CD8-positive, alpha-beta memory T cell (primary cell): ENCODE data around the gene HNRNPA2B1. TPM values are rescaled to one million over a fixed set of nuclear protein-coding genes. Genes with fewer than 3 reads are reported as not detected.
A peak's percentile ranks its signal among the peaks of the same experiment; 100 is the strongest.

Source experiments
- CTCF ChIA-PET: fragments of 350-600 bp; sonication (Branson Sonifier 250); formaldehyde crosslinking; loops from one replicate; lab custom pipeline; 2021; ENCODE audit warnings: antibody characterized with exemption; lab: Charles Lee
- POLR2A ChIA-PET: fragments of 350-600 bp; sonication (Branson Sonifier 250); formaldehyde crosslinking; loops from one replicate; lab custom pipeline; 2021; ENCODE audit warnings: antibody characterized with exemption; lab: Charles Lee
- DNase-seq, 5 donors: peaks; one replicate each; pipeline versions ENCODE4 v3.0.0 to v3.0.0-alpha.2; 2020 to 2022; ENCODE audit warnings: mixed read lengths in 1 of 5
- H3K27ac ChIP-seq: one replicate; pipeline ENCODE4 v1.7.0; 2013; ENCODE audit warnings: low read depth, mild to moderate bottlenecking, low read length, moderate library complexity
- H3K27me3 ChIP-seq: 2 replicates; pipeline ENCODE4 v1.7.0; 2013; ENCODE audit warnings: low read length, mild to moderate bottlenecking; ENCODE audit not compliant: insufficient read depth, poor library complexity, severe bottlenecking
- H3K36me3 ChIP-seq: 2 replicates; pipeline ENCODE4 v1.7.0; 2013; ENCODE audit warnings: mild to moderate bottlenecking, low read length, moderate library complexity; ENCODE audit not compliant: insufficient read depth
- H3K4me1 ChIP-seq: 2 replicates; pipeline ENCODE4 v1.7.0; 2013; ENCODE audit warnings: mild to moderate bottlenecking, low read length, moderate library complexity; ENCODE audit not compliant: insufficient read depth
- H3K4me3 ChIP-seq: 2 replicates; pipeline ENCODE4 v1.7.0; 2013; ENCODE audit warnings: mild to moderate bottlenecking, low read length
- H3K9me3 ChIP-seq: 2 replicates; pipeline ENCODE4 v1.7.0; 2013; ENCODE audit warnings: mild to moderate bottlenecking, low read length
- H3K27ac Mint-ChIP-seq, 8 donors: one replicate each; pipeline ENCODE4 v1.8.0; 2020 to 2021; ENCODE audit warnings: mixed read lengths in 8 of 8, mild to moderate bottlenecking in 6 of 8, inconsistent platforms in 3 of 8, moderate library complexity in 3 of 8
- H3K27me3 Mint-ChIP-seq, 2 donors: one replicate each; pipeline ENCODE4 v1.8.0; 2020 to 2021; ENCODE audit warnings: mixed read lengths in 2 of 2, mild to moderate bottlenecking in 1 of 2, moderate library complexity in 1 of 2
- H3K36me3 Mint-ChIP-seq, 3 donors: one replicate each; pipeline ENCODE4 v1.8.0; 2020 to 2021; ENCODE audit warnings: mixed read lengths in 3 of 3, inconsistent platforms in 1 of 3, mild to moderate bottlenecking in 1 of 3
- H3K4me1 Mint-ChIP-seq, 3 donors: one replicate each; pipeline ENCODE4 v1.8.0; 2020 to 2021; ENCODE audit warnings: mixed read lengths in 3 of 3, inconsistent platforms in 1 of 3, mild to moderate bottlenecking in 1 of 3
- H3K4me3 Mint-ChIP-seq, 7 donors: one replicate each; pipeline ENCODE4 v1.8.0; 2020 to 2021; ENCODE audit warnings: mixed read lengths in 7 of 7, mild to moderate bottlenecking in 6 of 7, moderate library complexity in 4 of 7, inconsistent platforms in 2 of 7
- H3K9me3 Mint-ChIP-seq, 5 donors: one replicate each; pipeline ENCODE4 v1.8.0; 2020 to 2022; ENCODE audit warnings: mixed read lengths in 5 of 5, mild to moderate bottlenecking in 3 of 5, moderate library complexity in 2 of 5, inconsistent platforms in 1 of 5
- polyA plus RNA-seq: library from polyadenylated mRNA; unstranded; fragments of 300-500 nt; fragmentation: Illumina TruSeq; gene quantifications from one replicate; pipeline ENCODE4 v1.2.3, GENCODE V29; 2021
- total RNA-seq, 2 experiments: library from RNA; stranded (reverse); gene quantifications; one replicate each; pipeline ENCODE4 v1.2.3, GENCODE V29; 2021

Gene HNRNPA2B1
- total and polyA plus RNA-seq, 3 experiments from 2014 or later: 742 to 966 (median 950) TPM

- no peak overlapping the region for H3K4me3 ChIP-seq
- no peaks in the 10 kb centered on the region for H3K27me3 ChIP-seq
- CTCF ChIA-PET: no interaction called here
- H3K9me3 ChIP-seq: no peaks in the 10 kb centered on the region
- DNase-seq: no peak
- Mint-ChIP-seq H3K36me3 (no peaks in the 10 kb centered on the region), H3K4me3 (no peak overlapping the region), H3K27me3 (peaks cover 2 to 15% of the 10 kb centered on the region in 2 donors), H3K4me1 (no peaks in the 10 kb centered on the region), H3K9me3 (no peaks in the 10 kb centered on the region), H3K27ac (no peak overlapping the region)
- no peaks in the 10 kb centered on the region for H3K4me1 ChIP-seq
- H3K36me3 ChIP-seq: no peaks in the 10 kb centered on the region
- POLR2A ChIA-PET: no interaction called here
- H3K27ac ChIP-seq: no peak overlapping the region
Observed at GRCh38 chr7:26224359-26224758, 23.8 kb upstream of the HNRNPA2B1 start.

DNA sequence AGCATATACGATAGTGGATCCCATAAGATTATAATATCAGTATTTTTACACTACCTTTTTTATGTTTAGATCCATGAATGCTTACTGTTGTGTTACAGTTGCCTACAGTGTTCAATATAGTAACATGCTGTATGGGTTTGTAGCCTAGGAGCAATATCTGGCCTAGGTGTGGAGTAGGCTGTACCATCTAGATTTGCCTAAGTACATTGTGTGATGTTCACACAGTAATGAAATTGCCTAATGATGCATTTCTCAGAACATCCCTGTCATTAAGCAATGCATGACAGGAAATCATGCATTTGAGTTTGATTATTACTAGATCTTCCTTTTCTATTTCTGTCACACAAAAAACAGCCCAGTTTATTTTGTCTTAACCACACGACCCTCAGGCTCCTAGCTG, 15.5 kb upstream of the HNRNPA2B1 start:
- H3K36me3 Mint-ChIP-seq: peaks cover 0 to 28% (median 10%) of the 10 kb centered on the region in 3 donors
- ChIA-PET POLR2A (interaction anchor here (1.1 kb wide), 1 partner anchor 55 kb away, joined by 3 read pairs; no protein-coding TSS in a partner anchor), CTCF (interaction anchor here (1.7 kb wide), 1 partner anchor 18 kb away, joined by 5 read pairs; no protein-coding TSS in a partner anchor)
- no peaks in the 10 kb centered on the region for H3K4me1 ChIP-seq
- no peaks in the 10 kb centered on the region for H3K9me3 Mint-ChIP-seq
- DNase-seq: no peak
- peaks cover 0 to 4% of the 10 kb centered on the region in 2 donors for H3K27me3 Mint-ChIP-seq
- H3K4me1 Mint-ChIP-seq: peaks cover 0 to 19% (median 11%) of the 10 kb centered on the region in 3 donors
- no peaks in the 10 kb centered on the region for H3K9me3 ChIP-seq
- peaks cover 15% of the 10 kb centered on the region for H3K36me3 ChIP-seq
- H3K4me3 ChIP-seq: no peak overlapping the region
- no peak overlapping the region for H3K27ac Mint-ChIP-seq
- H3K27ac ChIP-seq: no peak overlapping the region
- H3K4me3 Mint-ChIP-seq: no peak overlapping the region
- no peaks in the 10 kb centered on the region for H3K27me3 ChIP-seq

DNA sequence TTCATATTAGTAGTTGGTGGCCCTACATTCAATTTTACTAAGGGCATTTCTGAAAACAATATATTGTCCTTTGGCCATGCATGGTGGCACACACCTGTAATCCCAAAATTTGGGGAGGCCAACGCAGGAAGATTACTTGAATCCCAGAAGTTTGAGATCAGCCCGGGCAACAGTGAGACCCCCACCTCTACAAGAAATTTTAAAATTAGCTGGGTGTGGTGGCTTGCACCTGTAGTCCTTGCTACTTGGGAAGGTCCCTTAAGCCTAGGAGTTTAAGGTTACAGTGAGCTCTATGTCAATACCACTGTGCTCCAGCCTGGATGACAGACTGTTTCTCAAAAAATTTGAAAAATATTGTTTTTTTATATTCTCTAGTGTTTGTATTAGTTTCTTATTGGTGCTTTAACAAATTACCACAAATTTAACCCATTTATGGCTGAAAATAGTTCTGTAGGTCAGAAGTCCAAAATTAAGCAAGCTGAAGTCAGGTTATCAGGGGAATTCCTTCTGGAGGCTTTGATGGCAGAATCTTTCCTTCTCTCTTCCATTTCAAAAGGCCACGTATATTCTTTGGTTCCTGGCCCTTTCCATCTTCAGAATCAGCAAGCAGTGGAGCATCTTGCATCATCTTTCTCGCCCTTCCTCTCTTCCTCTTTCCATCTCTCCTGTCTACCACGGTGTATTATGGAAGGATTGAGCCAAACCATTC, 13.4 kb upstream of the HNRNPA2B1 start:
- Histone ChIP-seq H3K4me3 (no peak overlapping the region), H3K4me1 (peaks cover 6% of the 10 kb centered on the region), H3K36me3 (peaks cover 34% of the 10 kb centered on the region), H3K9me3 (no peaks in the 10 kb centered on the region), H3K27me3 (no peaks in the 10 kb centered on the region), H3K27ac (no peak overlapping the region)
- Mint-ChIP-seq H3K4me3 (no peak overlapping the region), H3K27ac (peak overlapping the region in 3 of 8 donors; percentile 2 to 85 (median 47)), H3K9me3 (no peaks in the 10 kb centered on the region), H3K27me3 (no peaks in the 10 kb centered on the region), H3K4me1 (peaks cover 6 to 31% (median 17%) of the 10 kb centered on the region in 3 donors), H3K36me3 (peaks cover 0 to 49% (median 15%) of the 10 kb centered on the region in 3 donors)
- ChIA-PET CTCF (interaction anchor here (1.5 kb wide), 1 partner anchor 26 kb away, joined by 3 read pairs; no protein-coding TSS in a partner anchor), POLR2A (interaction anchor here (1.0 to 1.2 kb wide), 2 partner anchors 12 to 14 kb away, joined by 4 read pairs; partner anchors contain the start of gene CBX3)
- DNase-seq: no peak

- ChIA-PET CTCF (interaction anchor here (0.5 to 1.5 kb wide), 3 partner anchors 10 to 150 kb away, joined by 3 read pairs; no protein-coding TSS in a partner anchor), POLR2A (interaction anchor here (1.0 to 1.2 kb wide), 2 partner anchors 11 to 13 kb away, joined by 4 read pairs; partner anchors contain the start of gene CBX3)
- H3K4me1 Mint-ChIP-seq: peaks cover 6 to 31% (median 17%) of the 10 kb centered on the region in 3 donors
- no peak for DNase-seq
- H3K36me3 Mint-ChIP-seq: peaks cover 0 to 54% (median 15%) of the 10 kb centered on the region in 3 donors
- Histone ChIP-seq H3K27me3 (no peaks in the 10 kb centered on the region), H3K4me1 (peaks cover 6% of the 10 kb centered on the region), H3K4me3 (no peak overlapping the region), H3K27ac (no peak overlapping the region), H3K36me3 (peaks cover 34% of the 10 kb centered on the region), H3K9me3 (no peaks in the 10 kb centered on the region)
- H3K9me3 Mint-ChIP-seq: no peaks in the 10 kb centered on the region
- no peaks in the 10 kb centered on the region for H3K27me3 Mint-ChIP-seq
- H3K27ac Mint-ChIP-seq: peak overlapping the region in 2 of 8 donors; percentile 29 to 41
- no peak overlapping the region for H3K4me3 Mint-ChIP-seq
Observed at GRCh38 chr7:26212921-26213718, 12.6 kb upstream of the HNRNPA2B1 start.

GRCh38 chr7:26208040-26208439, 7.5 kb upstream of the HNRNPA2B1 start:
- Histone ChIP-seq H3K36me3 (peaks cover 40% of the 10 kb centered on the region), H3K27me3 (no peaks in the 10 kb centered on the region), H3K27ac (no peak overlapping the region), H3K9me3 (no peaks in the 10 kb centered on the region), H3K4me3 (no peak overlapping the region), H3K4me1 (peaks cover 29% of the 10 kb centered on the region)
- Mint-ChIP-seq H3K4me3 (no peak overlapping the region), H3K27ac (peak overlapping the region in 2 of 8 donors; percentile 39 to 56), H3K36me3 (peaks cover 0 to 74% (median 15%) of the 10 kb centered on the region in 3 donors), H3K27me3 (no peaks in the 10 kb centered on the region), H3K4me1 (peaks cover 42 to 70% (median 61%) of the 10 kb centered on the region in 3 donors), H3K9me3 (no peaks in the 10 kb centered on the region)
- no peak for DNase-seq
- ChIA-PET POLR2A (no interaction called here), CTCF (interaction anchor here (0.7 to 1.6 kb wide), 5 partner anchors 9 to 157 kb away, joined by 3 to 7 read pairs (median 3); no protein-coding TSS in a partner anchor)

DNA sequence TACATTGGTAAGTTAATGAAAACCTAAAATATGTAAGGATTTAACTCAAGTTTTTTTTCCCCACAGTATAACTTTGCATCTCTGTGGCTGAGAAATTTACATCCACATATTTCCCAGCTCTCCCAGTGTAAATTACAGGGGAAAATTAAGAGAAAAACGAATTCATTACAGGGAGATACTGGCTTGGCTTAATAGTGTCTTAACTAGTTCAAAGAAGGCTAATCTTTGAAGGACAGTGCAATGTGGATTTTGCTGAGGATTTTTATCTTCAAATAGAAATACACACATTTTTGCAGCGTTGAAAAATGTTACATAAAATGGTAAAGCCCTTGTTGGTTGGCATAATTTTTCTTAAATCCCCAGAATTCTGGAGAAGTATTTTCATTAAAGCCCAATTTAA, 2.5 kb upstream of the HNRNPA2B1 start:
- Histone ChIP-seq H3K4me1 (peaks cover 23% of the 10 kb centered on the region), H3K36me3 (peaks cover 22% of the 10 kb centered on the region), H3K9me3 (no peaks in the 10 kb centered on the region), H3K27me3 (no peaks in the 10 kb centered on the region), H3K27ac (peak overlapping the region; percentile 81), H3K4me3 (peak overlapping the region; percentile 69)
- Mint-ChIP-seq H3K27ac (peak overlapping the region; percentile 59 to 94 (median 88)), H3K4me3 (peak overlapping the region; percentile 78 to 94 (median 92)), H3K9me3 (peaks cover 0 to 5% (median 0%) of the 10 kb centered on the region in 5 donors), H3K27me3 (peaks cover 0 to 14% of the 10 kb centered on the region in 2 donors), H3K36me3 (peaks cover 10 to 66% (median 15%) of the 10 kb centered on the region in 3 donors), H3K4me1 (peaks cover 42 to 56% (median 49%) of the 10 kb centered on the region in 3 donors)
- POLR2A ChIA-PET: interaction anchor here (1.5 to 2.1 kb wide), 4 partner anchors 11 to 124 kb away, joined by 4 to 8 read pairs (median 4); no protein-coding TSS in a partner anchor
- no peak for DNase-seq
- CTCF ChIA-PET: interaction anchor here (0.7 to 1.2 kb wide), 4 partner anchors 9 to 124 kb away, joined by 3 to 4 read pairs (median 3); no protein-coding TSS in a partner anchor
